Kidney (tissue), 14 donors: Measurements from ENCODE around the gene DUSP22. TPM values are rescaled to one million over a fixed set of nuclear protein-coding genes. Genes with fewer than 3 reads are reported as not detected.

Experiments used
- DNase-seq, 5 donors: peaks; one replicate each; pipeline ENCODE4 v3.0.0-alpha.2; 2013 to 2020
- FAIRE-seq: peaks from 2 replicates; lab custom pipeline; 2012; peaks lifted over from hg19 to GRCh38; lab: Jason Lieb, UNC
- H3K27ac ChIP-seq, 2 donors: one replicate each; pipeline ENCODE4 v1.7.0; 2013; ENCODE audit warnings: low read depth in 2 of 2, low read length in 2 of 2, inconsistent platforms in 1 of 2
- H3K27me3 ChIP-seq: one replicate; pipeline ENCODE4 v1.7.1; 2013; ENCODE audit warnings: low read length, inconsistent platforms; ENCODE audit not compliant: control insufficient read depth, insufficient read depth
- H3K36me3 ChIP-seq, 3 donors: one replicate each; pipeline versions ENCODE4 v1.7.0 to v1.7.1; 2013; ENCODE audit warnings: low read length in 3 of 3, control low read depth in 1 of 3, inconsistent platforms in 1 of 3; ENCODE audit not compliant: insufficient read depth in 3 of 3, control insufficient read depth in 2 of 3
- H3K4me1 ChIP-seq, 3 donors: one replicate each; pipeline versions ENCODE4 v1.7.0 to v1.7.1; 2013; ENCODE audit warnings: low read length in 3 of 3, inconsistent platforms in 1 of 3, low read depth in 1 of 3; ENCODE audit not compliant: control insufficient read depth in 2 of 3, insufficient read depth in 2 of 3
- H3K4me3 ChIP-seq, 3 donors: one replicate each; pipeline versions ENCODE4 v1.7.0 to v1.8.1; 2013; ENCODE audit warnings: low read length in 3 of 3, control low read depth in 1 of 3, inconsistent platforms in 1 of 3
- H3K9ac ChIP-seq, 3 donors: one replicate each; pipeline versions ENCODE4 v1.7.0 to v1.7.1; 2013; ENCODE audit warnings: low read length in 3 of 3, control low read depth in 1 of 3, inconsistent platforms in 1 of 3
- H3K9me3 ChIP-seq, 3 donors: one replicate each; pipeline versions ENCODE4 v1.7.0 to v1.7.1; 2013; ENCODE audit warnings: low read length in 3 of 3, control low read depth in 1 of 3, inconsistent platforms in 1 of 3; ENCODE audit not compliant: control insufficient read depth in 2 of 3, insufficient read depth in 1 of 3
- CTCF ChIP-seq: IDR thresholded peaks from 3 replicates; pipeline ENCODE4 v1.5.1; 2012; ENCODE audit warnings: mild to moderate bottlenecking, moderate library complexity, borderline replicate concordance; ENCODE audit not compliant: insufficient read depth; ENCODE audit errors: extremely low read depth
- intact Hi-C: fragments of 100-400 bp; cut with DNase I; formaldehyde crosslinking; loops from one replicate; pipeline ENCODE4 v1.11.1; 2022
- polyA plus RNA-seq: library from polyadenylated mRNA; stranded (reverse); fragments of 350-450 nt; fragmentation: Illumina TruSeq; extraction: RNeasy Lipid Tissue Mini Kit (QIAGEN cat#74804); gene quantifications from one replicate; pipeline ENCODE4 v1.2.3, GENCODE V29; 2014; ENCODE audit warnings: low read depth, low replicate concordance; ENCODE audit not compliant: insufficient read depth
- total RNA-seq: library from RNA; stranded (reverse); fragmentation: NEBNext Ultra II Directional; extraction: Animal tissue kit (Norgen Biotek cat#: 25700); gene quantifications from one replicate; pipeline ENCODE4 v1.2.1, GENCODE V29; 2021
- donor health status: control.
- donor health status: control.
- donor health status: control.
- donor health status: control.
- donor health status: control.
- donor health status: DM: yes; HTN: yes; CAD: no.
- donor health status: Normal renal cell carcinoma (clear cell type).

Gene DUSP22
- total and polyA plus RNA-seq, 2 donors from 2014 or later: 24.0 to 60.7 TPM

- no peak for TF ChIP-seq CTCF
- intact Hi-C loops: no loop called here
- Histone ChIP-seq H3K27ac (no peak overlapping the region), H3K9ac (no peak overlapping the region), H3K36me3 (no peaks in the 10 kb centered on the region), H3K9me3 (no peaks in the 10 kb centered on the region), H3K4me3 (no peak overlapping the region), H3K27me3 (no peaks in the 10 kb centered on the region), H3K4me1 (peaks cover 3 to 22% (median 21%) of the 10 kb centered on the region in 3 donors)
- no peak for DNase-seq
- no peak for FAIRE-seq
Observed at GRCh38 chr6:307874-308273, 15.6 kb downstream of the DUSP22 start.

DNA sequence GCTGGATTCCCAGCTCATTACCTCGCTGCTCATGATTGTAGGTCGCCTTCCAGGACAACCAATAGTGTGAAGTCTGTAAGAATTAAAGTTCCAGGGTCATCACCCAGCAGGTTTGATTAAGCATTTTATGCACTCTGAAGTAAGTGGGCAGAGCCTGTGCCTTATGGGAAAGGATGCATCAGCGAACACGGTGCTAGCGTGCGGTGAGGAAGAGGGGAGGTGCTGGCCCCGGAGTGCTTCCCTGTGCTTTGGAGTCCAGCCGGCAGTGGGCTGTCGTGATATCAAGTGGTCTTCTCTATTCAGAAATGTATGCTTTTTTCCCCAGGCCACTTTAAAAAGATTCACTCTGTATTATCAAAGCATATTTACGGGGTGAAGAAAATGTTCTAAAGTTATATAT is 16.0 kb downstream of the DUSP22 start:
- H3K4me1 ChIP-seq: peaks cover 3 to 22% (median 21%) of the 10 kb centered on the region in 3 donors
- FAIRE-seq (no peak), DNase-seq (no peak)
- no peaks in the 10 kb centered on the region for H3K36me3 ChIP-seq
- no peaks in the 10 kb centered on the region for H3K9me3 ChIP-seq
- no peak overlapping the region for H3K27ac ChIP-seq
- no peak overlapping the region for H3K9ac ChIP-seq
- H3K27me3 ChIP-seq: no peaks in the 10 kb centered on the region
- no peak for TF ChIP-seq CTCF
- intact Hi-C loops: no loop called here
- H3K4me3 ChIP-seq: no peak overlapping the region

- no peak for TF ChIP-seq CTCF
- H3K4me1 ChIP-seq: peaks cover 3 to 22% (median 21%) of the 10 kb centered on the region in 3 donors
- intact Hi-C loops: no loop called here
- FAIRE-seq (no peak), DNase-seq (no peak)
- no peak overlapping the region for H3K9ac ChIP-seq
- H3K27ac ChIP-seq: no peak overlapping the region
- no peaks in the 10 kb centered on the region for H3K9me3 ChIP-seq
- H3K4me3 ChIP-seq: no peak overlapping the region
- H3K27me3 ChIP-seq: no peaks in the 10 kb centered on the region
- no peaks in the 10 kb centered on the region for H3K36me3 ChIP-seq
Observed at GRCh38 chr6:308768-309167, 16.5 kb downstream of the DUSP22 start.

- intact Hi-C loops: no loop called here
- Histone ChIP-seq H3K36me3 (no peaks in the 10 kb centered on the region), H3K27ac (no peak overlapping the region), H3K9me3 (no peaks in the 10 kb centered on the region), H3K4me3 (no peak overlapping the region), H3K27me3 (no peaks in the 10 kb centered on the region), H3K9ac (no peak overlapping the region), H3K4me1 (peaks cover 3 to 21% (median 18%) of the 10 kb centered on the region in 3 donors)
- FAIRE-seq (no peak), DNase-seq (no peak)
- TF ChIP-seq CTCF: no peak
Observed at GRCh38 chr6:309947-310346, 17.7 kb downstream of the DUSP22 start.
